Fibroblast of peridontal ligament (primary cell): ENCODE data around the gene PRKD2.
"Not testable (repeated sequence)": the region's sequence is repeated elsewhere in the genome, so short reads cannot be mapped to it uniquely, and the experiment has no call there.

Experiments used
- DNase-seq: peaks from one replicate; pipeline ENCODE4 v3.0.0-alpha.2; 2010; ENCODE audit errors: extremely low read depth

Gene PRKD2

DNA sequence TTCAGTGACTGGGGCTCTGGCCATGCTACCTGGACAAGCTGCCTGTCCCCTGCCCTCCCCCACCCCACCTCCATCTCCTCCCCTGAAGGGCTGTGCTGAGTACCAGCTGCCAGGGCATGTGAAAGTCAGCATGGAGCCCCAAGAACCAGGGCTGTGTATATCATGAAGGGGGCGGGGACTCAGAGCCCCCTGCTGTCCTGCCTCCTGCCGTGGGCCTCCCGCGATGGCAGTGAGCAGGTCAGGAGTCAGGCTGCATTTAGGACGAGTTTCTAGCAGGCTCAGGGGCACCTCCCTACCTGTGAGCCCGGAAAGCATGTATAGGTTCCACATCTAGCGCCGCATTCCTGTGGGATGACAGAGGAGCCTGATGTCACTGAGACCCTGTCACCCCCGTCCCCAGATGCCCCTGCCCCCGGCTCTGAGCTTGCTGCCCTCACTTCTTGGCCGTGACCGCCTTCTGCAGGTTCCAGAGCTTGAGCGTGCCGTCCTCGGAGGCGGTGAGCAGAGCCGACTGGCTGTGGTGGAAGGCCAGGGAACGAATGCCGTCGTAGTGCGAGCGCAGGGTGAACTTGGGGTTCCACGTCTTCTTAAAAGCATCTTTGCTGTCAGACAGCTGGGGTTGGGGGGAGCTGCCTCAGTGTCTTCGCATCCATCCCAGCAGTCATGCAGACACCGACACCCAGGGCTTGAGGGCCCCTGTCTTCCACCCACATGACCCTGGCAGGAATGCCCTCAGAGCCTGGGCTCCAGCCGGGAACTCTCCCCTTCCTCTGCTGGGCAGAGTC lies 8.3 kb upstream of the PRKD2 start:
- DNase-seq: no peak

DNA sequence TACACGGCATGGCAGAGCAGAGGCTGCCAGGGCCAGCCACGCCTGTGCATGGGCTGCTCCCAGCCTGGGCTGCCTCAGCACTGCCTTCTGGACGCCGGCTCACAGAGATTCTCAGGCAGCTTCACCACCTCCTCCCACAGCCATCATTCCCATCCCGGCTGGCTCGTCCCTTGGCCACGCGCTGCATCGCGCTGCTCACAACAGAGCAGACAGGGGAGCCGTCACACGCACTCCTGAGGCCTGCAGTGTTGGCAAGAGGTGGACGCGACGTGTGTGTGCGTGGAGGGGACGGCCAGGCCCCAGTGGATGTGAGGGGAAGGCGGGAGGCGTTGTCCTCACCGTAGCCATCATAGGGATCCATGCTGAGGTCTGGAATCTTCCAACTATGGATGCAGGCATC lies 7.6 kb upstream of the PRKD2 start:
- DNase-seq: no peak

DNA sequence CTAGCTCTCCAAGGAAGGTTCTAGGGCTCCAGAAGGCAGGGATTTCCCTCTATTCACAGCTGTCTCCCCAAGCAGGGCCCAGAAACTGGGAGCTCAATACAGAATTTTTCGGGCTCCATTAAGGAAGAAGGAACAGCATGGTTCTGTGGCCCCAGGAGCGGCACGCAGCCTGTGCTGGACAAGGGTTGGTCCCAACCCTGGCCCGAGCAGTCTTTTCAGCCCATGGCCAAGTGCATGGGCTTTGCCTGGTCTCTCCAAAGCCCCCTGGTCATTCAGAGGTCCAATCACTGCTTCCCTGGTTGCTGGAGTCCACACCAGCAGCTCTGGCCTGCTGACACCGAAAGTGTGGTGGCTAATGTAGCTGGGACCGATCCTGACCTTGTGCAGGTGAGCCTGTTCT lies 6.6 kb upstream of the PRKD2 start:
- DNase-seq: no peak

DNA sequence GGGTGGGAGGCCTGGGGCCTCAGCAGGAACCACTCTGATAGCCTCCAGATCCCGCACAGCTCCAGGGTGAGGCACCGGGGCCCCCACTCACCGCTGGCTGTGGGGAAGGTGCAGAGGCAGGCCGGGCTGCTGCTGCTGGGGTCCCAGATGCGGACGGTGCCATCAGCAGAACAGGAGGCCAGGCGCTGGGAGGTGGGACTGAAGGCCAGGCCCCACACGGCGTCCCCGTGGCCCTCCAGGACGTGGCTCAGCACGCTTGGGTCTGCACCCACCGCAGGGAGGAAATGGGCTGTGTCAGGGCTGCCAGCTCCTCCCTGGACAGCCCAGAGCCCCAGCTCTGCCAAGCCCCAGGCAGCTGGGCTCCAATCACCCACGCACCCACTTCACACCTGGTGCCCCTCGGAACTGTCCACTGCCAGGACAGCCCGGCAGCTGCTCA lies 6.1 kb upstream of the PRKD2 start:
- DNase-seq: no peak

DNA sequence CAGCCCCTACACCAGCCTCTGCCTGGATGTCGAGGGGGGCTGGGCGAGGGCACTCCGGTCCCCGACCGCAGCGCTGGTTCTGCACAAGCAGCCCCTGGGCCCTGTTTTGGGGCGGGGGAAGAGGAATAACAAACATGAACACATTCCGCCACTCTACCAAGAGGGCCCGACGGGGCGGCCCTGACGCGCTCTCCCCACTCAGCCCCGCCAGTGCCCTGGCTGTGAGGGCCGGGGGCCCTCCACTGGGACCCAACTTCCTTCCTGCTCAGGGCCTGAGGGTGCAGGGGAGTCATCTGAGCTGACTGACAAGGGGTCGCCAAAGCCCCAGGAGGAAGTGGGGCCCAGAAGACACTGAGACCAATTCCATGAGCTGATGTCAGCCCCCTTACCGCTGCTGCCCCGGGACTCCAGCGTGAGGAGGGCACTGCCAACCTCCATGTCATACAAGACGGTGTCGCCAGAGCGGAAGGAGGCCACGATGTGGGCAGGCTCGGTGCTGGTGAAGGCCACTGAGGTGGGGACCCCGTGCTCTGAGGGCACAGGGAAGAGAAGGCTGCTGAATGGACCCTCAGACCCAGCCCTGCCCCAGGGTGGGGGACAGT lies 5.6 kb upstream of the PRKD2 start:
- no peak for DNase-seq

DNA sequence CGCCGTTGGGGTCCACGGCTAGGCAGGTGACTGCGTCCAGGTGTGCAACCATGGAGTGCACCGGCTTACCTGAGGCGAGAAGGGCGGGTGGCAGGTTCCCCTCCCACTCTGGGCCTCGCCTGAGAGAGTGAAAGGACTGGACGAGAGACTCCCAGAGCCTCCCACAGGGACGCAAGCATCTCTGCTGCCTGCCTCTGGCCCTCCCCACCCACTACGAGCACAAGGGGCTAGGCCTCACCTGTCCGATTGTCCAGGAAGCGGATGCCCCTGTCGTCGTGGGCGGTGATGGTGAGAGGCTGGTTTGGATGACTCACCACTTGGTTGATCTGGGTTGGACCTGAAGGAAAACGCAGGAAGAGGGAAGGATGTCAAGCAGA lies 5.1 kb upstream of the PRKD2 start:
- no peak for DNase-seq

DNA sequence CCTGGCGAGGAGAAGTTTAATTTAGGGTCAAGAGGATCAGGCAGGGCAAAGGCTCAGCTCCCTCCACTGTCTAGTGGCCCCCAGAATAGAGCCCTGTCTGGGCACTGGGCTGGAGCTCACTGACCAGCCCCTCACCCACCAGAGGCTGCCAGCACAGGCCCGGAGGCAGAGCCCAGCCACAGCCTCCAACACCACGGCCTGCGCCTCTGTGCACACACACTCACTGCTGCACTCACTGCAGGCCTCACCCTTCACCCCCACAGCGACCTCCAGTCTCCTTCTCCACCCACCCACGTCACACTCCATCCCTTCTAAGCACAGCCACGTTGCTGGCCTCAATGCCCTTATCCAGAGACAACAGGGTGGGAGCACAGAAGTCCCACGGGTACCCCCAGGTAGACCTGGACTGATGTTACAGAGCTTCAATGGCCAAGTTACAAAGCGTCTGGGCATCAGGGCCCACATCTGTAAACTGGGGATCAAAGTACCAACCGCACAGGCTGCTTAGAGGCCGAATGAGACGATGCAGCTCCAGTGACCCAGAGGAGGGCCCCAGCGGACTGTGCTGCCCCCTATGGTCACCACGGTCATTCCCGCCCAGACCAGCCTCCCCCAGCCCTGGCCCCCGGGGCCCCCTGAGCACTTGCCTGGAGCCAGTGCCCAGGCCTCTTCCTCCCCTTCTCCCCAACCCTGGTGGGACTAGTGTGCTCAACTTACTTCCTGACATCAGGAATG lies 4.5 kb upstream of the PRKD2 start:
- no peak for DNase-seq

DNA sequence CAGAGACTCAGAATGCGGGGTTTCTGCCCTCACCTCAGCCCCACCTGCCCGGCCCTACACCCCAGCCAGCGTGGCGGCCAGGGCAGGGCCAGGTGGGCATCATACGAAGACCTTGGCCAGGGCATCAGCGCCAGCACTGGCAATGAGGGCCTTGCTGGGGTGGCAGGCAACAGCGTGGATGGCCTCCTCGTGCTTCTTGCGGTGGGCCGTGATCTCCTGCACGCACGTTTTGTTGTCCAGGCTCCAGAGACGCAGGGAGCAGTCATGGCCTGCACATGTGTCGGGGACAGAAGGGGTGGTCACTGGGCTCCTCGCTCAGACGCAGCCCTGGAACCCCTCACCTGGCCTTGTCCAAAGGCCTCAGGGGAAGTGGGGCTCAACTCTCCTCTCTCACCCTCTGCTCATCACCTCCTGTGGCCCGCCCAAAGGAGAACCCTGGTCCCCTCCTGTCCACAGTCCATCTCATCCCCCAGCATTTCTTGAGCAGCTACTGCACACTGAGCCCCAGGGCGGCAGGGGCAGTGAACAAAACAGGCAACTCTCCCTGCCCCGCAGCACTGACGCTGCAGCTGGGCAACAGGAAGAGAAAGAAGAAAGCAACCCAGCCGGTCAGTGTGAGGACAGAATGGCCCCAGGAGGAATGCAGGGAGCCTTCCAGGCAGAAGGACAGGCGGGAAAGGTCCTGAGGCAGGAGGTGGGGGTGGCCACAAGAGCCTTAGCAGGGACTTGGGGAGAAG lies 3.8 kb upstream of the PRKD2 start:
- no peak for DNase-seq

DNA sequence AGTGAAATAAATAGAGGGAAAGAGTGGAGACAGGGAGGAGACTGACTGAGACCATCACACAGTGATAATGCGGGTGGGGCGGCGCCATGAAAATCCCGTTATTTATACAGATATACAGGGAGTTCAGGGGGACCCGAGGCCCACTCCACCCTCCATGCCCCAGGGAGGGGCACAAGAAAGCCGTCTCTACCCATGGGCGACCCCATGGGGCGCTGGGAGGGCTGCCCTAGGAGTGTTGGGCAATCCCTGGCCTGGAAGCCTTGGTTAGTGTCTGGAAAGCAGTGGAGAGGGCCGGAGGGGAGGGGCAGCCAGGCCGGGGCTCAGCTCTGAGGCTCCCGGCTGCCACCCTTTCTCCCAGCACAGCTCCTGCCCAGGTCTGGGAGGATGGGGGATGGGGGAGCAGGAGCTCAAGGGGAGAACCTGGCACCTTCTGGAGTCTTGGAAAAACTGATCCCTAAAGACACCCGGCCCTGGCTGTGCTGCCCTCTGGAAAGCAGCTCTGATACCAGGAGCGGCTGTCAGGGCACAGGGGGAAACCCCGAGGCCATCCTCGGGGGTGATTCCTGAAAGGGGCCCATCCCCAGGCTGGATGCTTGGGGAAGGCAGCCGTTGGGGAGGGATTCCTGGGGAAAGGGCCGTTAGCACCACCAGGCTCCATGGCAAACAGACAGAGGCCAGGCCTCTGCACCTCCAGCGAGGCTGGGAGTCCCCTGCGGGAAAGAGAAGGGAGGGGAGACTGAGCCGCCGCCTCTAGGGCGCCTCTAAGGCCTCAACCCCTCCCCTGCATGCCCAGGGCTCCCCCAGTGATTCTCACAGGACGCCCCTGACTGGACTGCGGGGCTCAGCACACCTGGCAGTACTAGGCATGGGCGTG lies 3.0 kb upstream of the PRKD2 start:
- DNase-seq: no peak

DNA sequence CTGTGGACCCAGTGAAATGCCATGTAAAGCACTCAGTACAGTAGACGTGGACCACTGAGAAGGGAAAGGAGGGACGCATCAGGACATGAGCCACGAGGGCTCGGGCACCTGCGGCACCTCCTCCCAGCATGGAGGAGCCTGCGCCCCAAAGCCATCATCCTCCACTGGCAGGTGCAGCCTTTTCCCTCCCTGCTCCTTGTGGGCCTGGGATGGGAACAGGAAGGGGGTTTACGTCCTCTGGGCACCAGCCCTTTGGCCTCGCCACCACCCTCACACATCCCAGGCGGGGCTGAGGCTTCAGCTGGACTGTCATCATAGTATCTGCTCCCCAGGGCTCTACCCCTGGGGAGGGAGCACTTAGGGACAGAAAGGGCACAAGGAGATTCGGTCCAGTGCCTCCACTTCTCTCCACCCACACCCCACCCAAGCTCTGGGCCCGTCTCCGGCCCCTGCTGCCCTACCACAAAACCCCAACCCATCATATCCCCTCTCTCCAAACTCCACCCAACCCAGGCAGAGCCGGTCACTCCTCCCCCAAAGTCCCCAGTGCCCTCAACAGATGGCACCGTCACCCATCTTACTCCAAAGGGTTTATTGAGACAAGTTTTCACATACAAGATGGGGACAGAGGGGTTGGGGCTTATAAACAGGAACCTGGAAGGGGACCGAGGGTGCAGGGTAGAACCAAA lies 2.2 kb upstream of the PRKD2 start:
- no peak for DNase-seq

DNA sequence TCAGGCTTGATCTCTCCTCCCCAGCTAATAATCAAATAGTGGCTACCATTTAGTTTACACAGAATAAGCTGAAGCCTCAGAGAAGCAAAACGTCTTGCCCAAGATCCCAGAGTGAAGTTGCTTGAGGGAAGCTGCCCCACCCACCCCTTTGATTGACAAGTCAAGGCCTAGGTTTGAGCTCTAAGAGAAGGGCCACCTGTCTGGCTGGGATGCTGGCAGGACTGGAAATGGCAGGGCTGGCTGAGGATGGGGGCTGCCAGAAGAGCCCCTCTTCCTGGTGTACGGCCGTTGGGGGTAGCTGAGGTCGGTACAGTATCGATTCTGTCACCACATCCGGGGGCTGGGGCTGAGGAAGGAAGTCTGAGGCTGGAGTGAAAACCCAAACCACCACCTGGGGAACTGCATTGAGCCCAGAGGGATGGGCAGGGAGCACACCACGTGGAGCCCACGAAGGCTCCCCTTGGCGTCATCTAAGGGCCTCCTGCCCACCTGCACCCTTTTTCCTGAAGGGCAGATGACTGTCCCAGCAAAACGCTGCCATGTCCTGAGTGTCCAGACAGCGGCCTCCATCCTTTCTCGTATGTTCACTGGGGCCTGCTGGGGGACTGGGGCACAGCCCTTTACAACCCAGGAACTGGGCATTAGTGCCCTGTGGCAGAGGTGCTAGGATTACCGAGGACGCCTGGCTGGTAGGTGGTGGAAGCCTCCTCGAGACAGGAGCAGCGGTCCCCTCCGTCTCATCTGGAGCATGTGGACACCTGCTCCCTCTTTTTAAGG lies 1.4 kb upstream of the PRKD2 start:
- no peak for DNase-seq

DNA sequence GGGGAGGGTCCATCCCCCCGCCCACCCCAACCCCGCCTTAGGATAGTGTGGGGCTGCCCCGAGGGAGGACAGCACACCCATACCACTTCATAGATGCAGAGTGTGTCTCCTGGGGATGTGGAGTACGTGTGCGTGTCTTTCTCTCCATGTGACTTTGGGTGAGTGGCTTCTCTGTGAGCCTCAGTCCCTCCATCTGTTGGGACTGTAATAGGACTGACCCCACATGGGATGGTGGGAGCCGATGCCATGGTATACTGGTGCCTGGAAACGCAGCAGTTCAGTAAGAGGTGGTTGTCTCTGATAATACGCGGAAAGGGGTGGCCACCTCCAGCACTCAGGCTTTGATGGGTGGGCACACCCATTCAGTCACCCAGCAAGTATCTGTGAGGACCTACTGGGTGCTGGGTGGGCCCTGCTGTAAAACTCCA lies 816 bp upstream of the PRKD2 start:
- no peak for DNase-seq

DNA sequence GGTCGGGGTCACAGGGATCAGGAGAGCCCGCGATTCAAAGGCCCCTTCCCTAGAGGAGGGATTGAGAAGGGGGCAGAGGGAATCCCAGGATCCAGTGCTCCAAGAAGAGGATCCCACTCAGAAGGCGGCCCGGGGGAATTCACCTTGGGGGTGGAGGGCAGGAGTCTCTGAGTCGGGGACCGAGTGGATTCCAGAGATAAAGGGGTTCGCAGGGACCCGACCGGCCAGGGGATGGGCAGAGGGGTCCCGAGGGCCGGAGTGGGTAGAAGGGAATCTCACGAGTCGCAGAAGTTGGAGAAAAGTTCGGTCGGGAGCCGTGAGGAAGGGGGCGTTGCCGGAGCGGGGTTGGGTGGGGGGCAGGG lies 261 bp downstream of the PRKD2 start:
- no peak for DNase-seq

DNA sequence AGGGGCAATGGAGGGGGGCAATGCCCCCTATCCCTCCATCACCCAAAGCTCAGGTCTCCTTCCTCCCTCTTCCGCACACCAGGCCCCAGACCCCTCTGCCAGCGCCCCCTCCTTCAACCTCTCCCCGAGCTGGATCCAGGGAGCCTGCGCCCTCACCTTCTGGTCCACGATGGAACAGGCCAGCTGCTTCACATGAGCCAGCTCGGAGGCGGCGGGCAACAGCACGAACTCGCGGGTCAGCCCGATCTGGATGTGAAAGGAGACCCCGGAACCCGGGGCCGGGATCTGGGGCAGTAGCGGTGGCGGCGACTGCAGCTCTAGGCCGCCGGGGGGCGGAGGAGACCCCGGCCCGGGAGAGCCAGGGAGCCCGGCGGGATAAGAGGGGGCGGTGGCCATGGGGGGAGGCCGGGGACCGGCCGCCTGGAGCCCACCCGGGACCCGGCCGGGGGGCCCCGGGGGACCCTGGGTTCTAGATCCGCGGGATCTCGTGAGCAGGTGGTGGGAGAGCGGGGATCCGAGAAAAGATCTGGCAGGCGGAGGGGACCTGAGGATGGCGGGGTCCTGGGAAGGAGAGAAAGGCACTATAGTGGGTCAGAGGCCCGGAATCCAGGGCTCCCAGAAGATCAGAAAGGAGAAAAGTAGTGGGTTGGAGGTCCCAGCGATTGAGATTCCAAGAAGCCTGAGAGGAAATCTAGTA lies 791 bp downstream of the PRKD2 start:
- no peak for DNase-seq

DNA sequence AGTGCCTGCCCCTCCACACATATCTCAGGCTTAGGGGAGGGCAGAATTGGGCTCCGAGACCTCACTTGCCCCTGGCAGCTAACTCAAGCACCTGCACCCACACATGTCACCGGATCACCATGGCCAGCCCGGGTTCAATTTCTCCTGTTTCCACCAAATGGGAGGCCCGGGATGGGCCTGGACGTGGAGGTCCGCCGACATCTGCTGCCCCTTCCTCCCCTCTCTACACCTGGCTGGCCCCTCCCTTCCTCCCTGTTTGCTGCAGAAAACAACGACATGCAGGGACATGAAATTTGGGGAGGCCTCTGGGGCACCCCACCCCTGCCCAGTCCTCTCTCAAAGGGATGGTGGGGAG lies 1.3 kb downstream of the PRKD2 start:
- DNase-seq: no peak

DNA sequence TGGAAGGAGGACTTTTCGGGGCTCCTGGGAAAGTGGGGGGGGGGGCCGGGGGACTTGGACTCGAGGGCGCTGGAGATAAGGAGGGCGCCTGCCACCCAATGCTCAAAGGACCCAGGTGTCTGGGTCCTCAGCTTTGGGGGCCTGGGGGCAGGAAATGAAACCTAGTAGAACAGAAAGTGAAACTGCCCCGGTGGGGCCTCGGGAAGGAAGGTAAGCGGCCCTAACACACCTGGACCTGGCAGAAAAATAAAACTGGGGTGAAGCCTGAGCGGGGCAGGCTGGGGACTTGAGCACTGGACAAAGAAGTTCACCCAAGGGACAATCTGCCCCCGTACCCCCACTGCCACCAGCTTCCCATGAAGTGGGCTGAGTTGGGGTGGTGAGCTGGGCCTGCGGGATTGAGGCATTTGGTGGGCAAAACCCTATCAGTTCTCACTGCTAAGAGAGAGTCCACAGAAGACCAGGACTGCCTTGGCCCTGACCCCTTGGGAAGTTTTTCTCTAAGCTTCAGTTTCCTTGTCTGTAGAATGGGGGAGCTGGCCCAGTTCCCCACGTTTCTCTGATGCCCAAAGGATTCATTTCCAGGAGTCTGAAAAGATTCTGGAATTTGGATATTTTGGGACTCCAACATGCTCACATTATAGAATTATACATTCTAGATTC lies 2.3 kb downstream of the PRKD2 start:
- no peak for DNase-seq

DNA sequence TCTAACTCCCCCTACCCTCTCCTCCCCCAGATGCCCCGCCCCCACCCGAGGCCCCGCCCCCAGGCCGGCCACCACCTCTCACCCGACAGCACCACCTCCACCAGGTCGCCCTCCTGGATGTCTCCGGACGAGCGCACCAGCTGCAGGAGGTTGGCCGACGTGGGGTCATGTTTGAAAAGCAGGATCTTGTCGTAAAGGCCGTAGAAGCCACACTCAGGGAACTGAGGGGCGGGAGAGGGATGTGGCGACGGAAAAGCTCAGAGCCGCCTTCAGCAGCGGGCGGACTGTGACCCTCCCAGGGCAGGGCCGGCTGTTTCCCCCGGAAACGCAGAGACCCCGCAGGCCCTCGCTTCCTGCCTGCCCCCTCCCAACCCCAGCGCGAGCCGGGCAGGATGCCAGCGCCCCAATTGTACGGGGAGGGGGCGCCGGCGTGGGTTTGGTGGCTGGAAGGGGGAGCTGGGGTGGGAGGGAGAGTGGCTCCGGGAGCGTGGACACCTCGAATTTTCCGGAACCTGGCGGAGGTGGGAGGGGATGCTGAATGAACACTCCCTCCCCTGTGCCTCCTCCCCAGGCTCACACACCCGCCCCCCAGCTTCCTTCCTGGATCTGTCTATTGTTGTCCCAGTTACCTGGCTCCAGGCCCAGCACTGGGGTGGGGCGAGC lies 3.0 kb downstream of the PRKD2 start:
- peak; percentile 71 for DNase-seq

DNA sequence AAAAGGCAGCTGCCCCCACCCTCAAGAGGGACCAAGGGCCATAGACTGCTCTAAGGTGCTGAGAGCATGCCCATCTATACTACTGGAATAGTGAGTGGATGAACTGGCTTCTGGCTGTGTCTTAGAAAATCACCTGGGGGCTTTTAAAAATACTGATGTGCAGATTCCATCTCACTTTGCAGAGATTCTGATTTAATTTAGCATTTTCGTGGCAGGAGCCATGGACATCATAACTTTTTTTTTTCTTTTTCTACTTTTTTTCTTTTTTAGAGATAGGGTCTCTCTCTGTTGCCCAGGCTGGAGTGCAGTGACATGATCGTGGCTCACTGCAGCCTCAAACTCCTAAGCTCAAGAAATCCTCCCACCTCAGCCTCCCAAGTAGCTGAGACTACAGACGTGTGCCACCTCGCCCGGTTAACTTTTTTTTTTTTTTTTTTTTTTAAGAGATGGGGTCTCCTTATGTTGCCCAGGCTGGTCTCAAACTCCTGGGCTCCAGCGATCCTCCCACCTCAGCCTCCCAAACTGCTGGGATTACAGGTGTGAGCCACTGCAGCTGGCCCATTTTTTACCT lies 4.1 kb downstream of the PRKD2 start:
- not testable (repeated sequence) for DNase-seq
